H9 (cell line): Measurements from ENCODE around the gene CNOT6. TPM values are rescaled to one million over a fixed set of nuclear protein-coding genes. Genes with fewer than 3 reads are reported as not detected.

Experiments
- DNase-seq: peaks from one replicate; pipeline ENCODE4 v3.0.0-alpha.2; 2017
- H2AFZ ChIP-seq: one replicate; pipeline ENCODE4 v1.6.1; 2013; ENCODE audit warnings: mild to moderate bottlenecking, low read length, control low read depth, moderate library complexity
- H2AK5ac ChIP-seq: 2 replicates; pipeline ENCODE4 v1.6.1; 2013; ENCODE audit warnings: low read length, control low read depth, mixed read lengths; ENCODE audit not compliant: insufficient read length
- H2BK120ac ChIP-seq: one replicate; pipeline ENCODE4 v1.6.1; 2013; ENCODE audit warnings: low read depth, mild to moderate bottlenecking, low read length, control low read depth, inconsistent platforms; ENCODE audit not compliant: poor library complexity, severe bottlenecking
- H2BK12ac ChIP-seq: 2 replicates; pipeline ENCODE4 v1.6.1; 2013; ENCODE audit warnings: low read length, control low read depth, mixed read lengths, low read depth; ENCODE audit not compliant: insufficient read length
- H2BK15ac ChIP-seq: 2 replicates; pipeline ENCODE4 v1.6.1; 2013; ENCODE audit warnings: low read depth, low read length, control low read depth
- H2BK20ac ChIP-seq: one replicate; pipeline ENCODE4 v1.6.1; 2013; ENCODE audit warnings: low read depth, mild to moderate bottlenecking, low read length, control low read depth, inconsistent platforms; ENCODE audit not compliant: poor library complexity, severe bottlenecking
- H2BK5ac ChIP-seq: 2 replicates; pipeline ENCODE4 v1.6.1; 2013; ENCODE audit warnings: low read length, control low read depth, mixed read lengths; ENCODE audit not compliant: insufficient read length
- H3K14ac ChIP-seq: 2 replicates; pipeline ENCODE4 v1.6.1; 2013; ENCODE audit warnings: low read length, control low read depth; ENCODE audit not compliant: insufficient read depth
- H3K18ac ChIP-seq: 2 replicates; pipeline ENCODE4 v1.6.1; 2013; ENCODE audit warnings: low read depth, mild to moderate bottlenecking, mixed read lengths, low read length, control low read depth; ENCODE audit not compliant: insufficient read length
- H3K23ac ChIP-seq: 2 replicates; pipeline ENCODE4 v1.6.1; 2013; ENCODE audit warnings: low read length, control low read depth, mixed read lengths, low read depth; ENCODE audit not compliant: insufficient read length
- H3K23me2 ChIP-seq: 2 replicates; pipeline ENCODE4 v1.6.1; 2013; ENCODE audit warnings: low read depth, mild to moderate bottlenecking, mixed read lengths, low read length, control low read depth; ENCODE audit not compliant: insufficient read length, poor library complexity, severe bottlenecking
- H3K27ac ChIP-seq: 2 replicates; pipeline ENCODE4 v1.5.1; 2013; ENCODE audit warnings: low read length, control low read depth, mixed read lengths, low read depth; ENCODE audit not compliant: insufficient read length
- H3K27me3 ChIP-seq: 2 replicates; pipeline ENCODE4 v1.6.1; 2013; ENCODE audit warnings: low read length, control low read depth, inconsistent platforms; ENCODE audit not compliant: insufficient read depth
- H3K4ac ChIP-seq: 2 replicates; pipeline ENCODE4 v1.6.1; 2013; ENCODE audit warnings: low read depth, mild to moderate bottlenecking, control low read depth, inconsistent platforms, low read length, moderate library complexity
- H3K4me1 ChIP-seq: 2 replicates; pipeline ENCODE4 v1.6.1; 2013; ENCODE audit warnings: low read length, control low read depth, inconsistent platforms; ENCODE audit not compliant: insufficient read depth
- H3K4me2 ChIP-seq: 2 replicates; pipeline ENCODE4 v1.6.1; 2013; ENCODE audit warnings: low read length, control low read depth, mixed read lengths; ENCODE audit not compliant: insufficient read length, insufficient read depth
- H3K56ac ChIP-seq: 2 replicates; pipeline ENCODE4 v1.6.1; 2013; ENCODE audit warnings: low read depth, mild to moderate bottlenecking, mixed read lengths, low read length, control low read depth; ENCODE audit not compliant: insufficient read length
- H3K79me1 ChIP-seq: 2 replicates; pipeline ENCODE4 v1.6.1; 2013; ENCODE audit warnings: low read depth, mild to moderate bottlenecking, moderate library complexity, low read length, control low read depth, inconsistent platforms; ENCODE audit not compliant: insufficient read depth, poor library complexity, severe bottlenecking
- H3K79me2 ChIP-seq: 2 replicates; pipeline ENCODE4 v1.6.1; 2013; ENCODE audit warnings: low read length, control low read depth, inconsistent platforms; ENCODE audit not compliant: insufficient read depth
- H3K9ac ChIP-seq: 2 replicates; pipeline ENCODE4 v1.6.1; 2013; ENCODE audit warnings: low read length, control low read depth, mixed read lengths; ENCODE audit not compliant: insufficient read length; ENCODE audit errors: extremely low read depth
- H3K9me3 ChIP-seq: one replicate; pipeline ENCODE4 v1.6.1; 2013; ENCODE audit warnings: low read depth, low read length, inconsistent platforms; ENCODE audit not compliant: control insufficient read depth
- H3T11ph ChIP-seq: one replicate; pipeline ENCODE4 v1.6.1; 2013; ENCODE audit warnings: mild to moderate bottlenecking, low read length, control low read depth, inconsistent platforms
- H4K20me1 ChIP-seq: one replicate; pipeline ENCODE4 v1.6.1; 2013; ENCODE audit not compliant: control insufficient read depth, insufficient read length, insufficient read depth
- H4K5ac ChIP-seq: 2 replicates; pipeline ENCODE4 v1.6.1; 2013; ENCODE audit warnings: low read depth, mild to moderate bottlenecking, mixed read lengths, low read length, control low read depth; ENCODE audit not compliant: insufficient read length
- H4K8ac ChIP-seq: replicated peaks from 2 replicates; pipeline ENCODE4 v1.6.1; 2013; ENCODE audit warnings: low read length, control low read depth, mixed read lengths, low read depth; ENCODE audit not compliant: insufficient read length
- H4K91ac ChIP-seq: 2 replicates; pipeline ENCODE4 v1.6.1; 2013; ENCODE audit warnings: low read depth, mild to moderate bottlenecking, moderate library complexity, mixed read lengths, low read length, control low read depth; ENCODE audit not compliant: insufficient read length
- H3K27ac Mint-ChIP-seq, 3 experiments: 2 replicates in 2 of 3; 3 replicates in 1 of 3; pipeline ENCODE4 v1.8.0; 2020 to 2021; ENCODE audit warnings: mixed read lengths in 3 of 3, mild to moderate bottlenecking in 1 of 3, moderate library complexity in 1 of 3
- H3K27me3 Mint-ChIP-seq: 2 replicates; pipeline ENCODE4 v1.8.0; 2021; ENCODE audit warnings: low read depth, mild to moderate bottlenecking, moderate library complexity, mixed read lengths
- H3K36me3 Mint-ChIP-seq, 3 experiments: 2 replicates in 2 of 3; 3 replicates in 1 of 3; pipeline ENCODE4 v1.8.0; 2020 to 2021; ENCODE audit warnings: low read depth in 3 of 3, mixed read lengths in 3 of 3; ENCODE audit not compliant: insufficient read depth in 1 of 3
- H3K4me1 Mint-ChIP-seq, 2 experiments: 2 replicates each; pipeline ENCODE4 v1.8.0; 2020; ENCODE audit warnings: mixed read lengths in 2 of 2
- H3K4me3 Mint-ChIP-seq, 2 experiments: 2 replicates in 1 of 2; 3 replicates in 1 of 2; pipeline ENCODE4 v1.8.0; 2020 to 2021; ENCODE audit warnings: mild to moderate bottlenecking in 2 of 2, mixed read lengths in 2 of 2, moderate library complexity in 1 of 2
- H3K9me3 Mint-ChIP-seq, 2 experiments: 2 replicates in 1 of 2; 3 replicates in 1 of 2; pipeline ENCODE4 v1.8.0; 2020; ENCODE audit warnings: mild to moderate bottlenecking in 2 of 2, mixed read lengths in 2 of 2, moderate library complexity in 1 of 2
- CTCF ChIP-seq: fragments of 200-600 bp; sonication (generic); conservative IDR thresholded peaks from 3 replicates; pipeline ENCODE4 v1.8.0; 2021; ENCODE audit warnings: antibody characterized with exemption, mild to moderate bottlenecking
- whole genome bisulfite sequencing: extraction: QIAGEN DNeasy Blood & Tissue Kit; methylation state at CpG from one replicate; pipeline ENCODE4 v1.1.7; 2013; ENCODE audit warnings: missing lambda C conversion rate, low lambda C conversion rate, mixed read lengths; ENCODE audit not compliant: insufficient read length; ENCODE audit errors: extremely low coverage; 5-methylcytosine and 5-hydroxymethylcytosine counted together
- total RNA-seq: library from RNA; stranded (reverse); gene quantifications from 2 replicates; pipeline ENCODE4 v1.2.1, GENCODE V29; 2021

Gene CNOT6
- total RNA-seq, 1 experiment from 2014 or later: 45.0 TPM

GRCh38 chr5:180467989-180468731 lies 26.0 kb upstream of the CNOT6 start:
- H3K36me3 Mint-ChIP-seq: peaks cover 0 to 1% (median 0%) of the 10 kb centered on the region in 3 experiments; a peak in 1 of 7 replicates
- Histone ChIP-seq H3K79me2 (no peaks in the 10 kb centered on the region), H3K23me2 (no peaks in the 10 kb centered on the region), H3K9ac (no peak overlapping the region), H2AK5ac (no peak overlapping the region), H3K27me3 (no peaks in the 10 kb centered on the region), H2AFZ (no peak overlapping the region), H3K4ac (no peak overlapping the region), H3K9me3 (no peaks in the 10 kb centered on the region), H3K14ac (no peak overlapping the region; the same call in 1 of the 2 replicates), H2BK15ac (no peak overlapping the region), H3K56ac (no peak overlapping the region), H3K79me1 (no peaks in the 10 kb centered on the region), H3K23ac (no peak overlapping the region), H4K91ac (no peak overlapping the region), H4K8ac (no peak overlapping the region), H4K20me1 (no peaks in the 10 kb centered on the region), H2BK120ac (no peak overlapping the region), H3K27ac (no peak overlapping the region), H2BK20ac (no peak overlapping the region), H2BK5ac (no peak overlapping the region), H3K4me2 (no peak overlapping the region), H3T11ph (no peak overlapping the region), H4K5ac (no peak overlapping the region), H3K4me1 (no peaks in the 10 kb centered on the region), H3K18ac (no peak overlapping the region), H2BK12ac (no peak overlapping the region)
- H3K27ac Mint-ChIP-seq: no peak overlapping the region; a peak in 1 of 7 replicates
- H3K4me1 Mint-ChIP-seq: peaks cover 2% of the 10 kb centered on the region in 2 experiments; a peak in 2 of 4 replicates
- no peak for TF ChIP-seq CTCF
- H3K4me3 Mint-ChIP-seq: no peak overlapping the region; a peak in 1 of 5 replicates
- peaks cover under 1 to 3% of the 10 kb centered on the region in 2 experiments; a peak in 2 of 5 replicates for H3K9me3 Mint-ChIP-seq
- WGBS: no CpG with 5 or more reads among the region's 18 CpGs
- DNase-seq: no peak
- H3K27me3 Mint-ChIP-seq: peaks cover 11% of the 10 kb centered on the region
